HL-60 (cell line): Measurements from ENCODE around the gene NUDT22.

Source experiments
- CTCF ChIP-seq: IDR thresholded peaks from one replicate; pipeline ENCODE4 v1.5.1; 2011; ENCODE audit warnings: low read length, control low read depth, inconsistent platforms; ENCODE audit not compliant: insufficient read depth
- POLR2AphosphoS5 ChIP-seq: IDR thresholded peaks from 2 replicates; pipeline ENCODE4 v1.6.1; 2012; ENCODE audit warnings: low read depth
- TF ChIP-seq, protein P1 (sequence below): IDR thresholded peaks from 2 replicates; pipeline ENCODE4 v1.6.1; 2012; ENCODE audit warnings: low read depth; ENCODE audit not compliant: insufficient replicate concordance

- TF ChIP-seq, protein P1, sequence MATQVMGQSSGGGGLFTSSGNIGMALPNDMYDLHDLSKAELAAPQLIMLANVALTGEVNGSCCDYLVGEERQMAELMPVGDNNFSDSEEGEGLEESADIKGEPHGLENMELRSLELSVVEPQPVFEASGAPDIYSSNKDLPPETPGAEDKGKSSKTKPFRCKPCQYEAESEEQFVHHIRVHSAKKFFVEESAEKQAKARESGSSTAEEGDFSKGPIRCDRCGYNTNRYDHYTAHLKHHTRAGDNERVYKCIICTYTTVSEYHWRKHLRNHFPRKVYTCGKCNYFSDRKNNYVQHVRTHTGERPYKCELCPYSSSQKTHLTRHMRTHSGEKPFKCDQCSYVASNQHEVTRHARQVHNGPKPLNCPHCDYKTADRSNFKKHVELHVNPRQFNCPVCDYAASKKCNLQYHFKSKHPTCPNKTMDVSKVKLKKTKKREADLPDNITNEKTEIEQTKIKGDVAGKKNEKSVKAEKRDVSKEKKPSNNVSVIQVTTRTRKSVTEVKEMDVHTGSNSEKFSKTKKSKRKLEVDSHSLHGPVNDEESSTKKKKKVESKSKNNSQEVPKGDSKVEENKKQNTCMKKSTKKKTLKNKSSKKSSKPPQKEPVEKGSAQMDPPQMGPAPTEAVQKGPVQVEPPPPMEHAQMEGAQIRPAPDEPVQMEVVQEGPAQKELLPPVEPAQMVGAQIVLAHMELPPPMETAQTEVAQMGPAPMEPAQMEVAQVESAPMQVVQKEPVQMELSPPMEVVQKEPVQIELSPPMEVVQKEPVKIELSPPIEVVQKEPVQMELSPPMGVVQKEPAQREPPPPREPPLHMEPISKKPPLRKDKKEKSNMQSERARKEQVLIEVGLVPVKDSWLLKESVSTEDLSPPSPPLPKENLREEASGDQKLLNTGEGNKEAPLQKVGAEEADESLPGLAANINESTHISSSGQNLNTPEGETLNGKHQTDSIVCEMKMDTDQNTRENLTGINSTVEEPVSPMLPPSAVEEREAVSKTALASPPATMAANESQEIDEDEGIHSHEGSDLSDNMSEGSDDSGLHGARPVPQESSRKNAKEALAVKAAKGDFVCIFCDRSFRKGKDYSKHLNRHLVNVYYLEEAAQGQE = peak; percentile 21
- TF ChIP-seq POLR2AphosphoS5 (no peak), CTCF (no peak)
These were observed 40.2 kb upstream of the NUDT22 start, which contains the start of gene STIP1 for GRCh38 chr11:64185693-64186491.
